PC-3 (cell line): ENCODE data around the gene KCNJ15. TPM values are rescaled to one million over a fixed set of nuclear protein-coding genes. Genes with fewer than 3 reads are reported as not detected.

Source experiments
- ATAC-seq: fragments of 200-7000 bp; cut with Tn5 transposase; 2 replicates; pipeline ENCODE4 v1.9.1; 2020; ENCODE audit warnings: mild to moderate bottlenecking, moderate library complexity
- BruUV-seq: library from RNA; stranded (reverse); fragments of 400-500 nt; replicated peaks from 2 replicates; lab custom pipeline; 2021; lab: Mats Ljungman, UMichigan
- CTCF ChIA-PET: fragments of 300-600 bp; sonication (Branson Sonifier 250); formaldehyde crosslinking; loops from one replicate; lab custom pipeline; 2022; ENCODE audit warnings: antibody characterized with exemption; lab: Charles Lee
- POLR2A ChIA-PET: fragments of 300-600 bp; sonication (Branson Sonifier 250); formaldehyde crosslinking; loops from one replicate; lab custom pipeline; 2022; ENCODE audit warnings: antibody characterized with exemption; ENCODE audit not compliant: unreplicated experiment; lab: Charles Lee
- DNase-seq: peaks from one replicate; pipeline ENCODE4 v3.0.0-alpha.2; 2015
- H2AFZ ChIP-seq: fragments of 300-600 bp; sonication (generic); 2 replicates; pipeline ENCODE4 v1.6.0; 2016; ENCODE audit warnings: antibody characterized with exemption, low read length
- H3F3A ChIP-seq: fragments of 300-600 bp; sonication (generic); one replicate; pipeline ENCODE4 v1.6.0; 2017; ENCODE audit warnings: antibody characterized with exemption, low read length, control low read depth, mild to moderate bottlenecking; ENCODE audit not compliant: unreplicated experiment
- H3K27ac ChIP-seq: fragments of 300-600 bp; sonication (generic); 2 replicates; pipeline ENCODE4 v1.5.1; 2016; ENCODE audit warnings: mild to moderate bottlenecking, low read length
- H3K27me3 ChIP-seq: fragments of 300-600 bp; sonication (generic); 2 replicates; pipeline ENCODE4 v1.6.1; 2016; ENCODE audit warnings: low read length, mixed read lengths
- H3K36me3 ChIP-seq: fragments of 300-600 bp; sonication (generic); 2 replicates; pipeline ENCODE4 v1.6.1; 2016; ENCODE audit warnings: low read depth, mixed run types, low read length, mixed read lengths
- H3K4me1 ChIP-seq: fragments of 300-600 bp; sonication (generic); 2 replicates; pipeline ENCODE4 v1.5.1; 2016; ENCODE audit warnings: low read length; ENCODE audit not compliant: insufficient read depth
- H3K4me2 ChIP-seq: fragments of 300-600 bp; sonication (generic); 2 replicates; pipeline ENCODE4 v1.6.0; 2016; ENCODE audit warnings: low read length
- H3K4me3 ChIP-seq: fragments of 300-600 bp; sonication (generic); 2 replicates; pipeline ENCODE4 v1.5.1; 2016; ENCODE audit warnings: mild to moderate bottlenecking, low read length, mixed read lengths
- H3K79me2 ChIP-seq: fragments of 300-600 bp; sonication (generic); 2 replicates; pipeline ENCODE4 v1.6.1; 2017; ENCODE audit warnings: low read length, mixed read lengths
- H3K9ac ChIP-seq: fragments of 300-600 bp; sonication (generic); 2 replicates; pipeline ENCODE4 v1.6.0; 2016; ENCODE audit warnings: mild to moderate bottlenecking, low read length
- H3K9me2 ChIP-seq: fragments of 300-600 bp; sonication (generic); replicated peaks from 2 replicates; pipeline ENCODE4 v1.6.1; 2016; ENCODE audit warnings: mixed run types, low read length, mixed read lengths
- H3K9me3 ChIP-seq: fragments of 300-600 bp; sonication (generic); 2 replicates; pipeline ENCODE4 v1.6.1; 2016; ENCODE audit warnings: low read length, mixed read lengths
- H4K20me1 ChIP-seq: fragments of 300-600 bp; sonication (generic); 2 replicates; pipeline ENCODE4 v1.6.1; 2016; ENCODE audit warnings: low read length, mixed read lengths
- EZH2 ChIP-seq: fragments of 300-600 bp; sonication (generic); IDR thresholded peaks from one replicate; pipeline ENCODE4 v1.6.1; 2017; ENCODE audit warnings: antibody characterized with exemption, mild to moderate bottlenecking, low read length; ENCODE audit not compliant: unreplicated experiment
- EZH2phosphoT487 ChIP-seq: fragments of 300-600 bp; sonication (generic); IDR thresholded peaks from 2 replicates; pipeline ENCODE4 v1.6.1; 2018; ENCODE audit warnings: mild to moderate bottlenecking, antibody characterized with exemption, low read length, borderline replicate concordance
- intact Hi-C: fragments of 100-400 bp; cut with micrococcal nuclease; formaldehyde crosslinking; loops from 2 replicates; pipeline ENCODE4 v1.9.0; 2023
- total RNA-seq: library from RNA; depleted of rRNA; stranded (reverse); fragments of >200 nt; gene quantifications from 2 replicates; pipeline ENCODE4 v1.2.3, GENCODE V29; 2014
- TF ChIP-seq, protein P1 (sequence below): fragments of 300-600 bp; sonication (generic); conservative IDR thresholded peaks from 2 replicates; pipeline ENCODE4 v1.5.1; 2017; ENCODE audit warnings: antibody characterized with exemption, low read depth, mild to moderate bottlenecking, low read length

KCNJ15 gene
- total RNA-seq, 1 experiment from 2014 or later = 0.26 TPM

DNA sequence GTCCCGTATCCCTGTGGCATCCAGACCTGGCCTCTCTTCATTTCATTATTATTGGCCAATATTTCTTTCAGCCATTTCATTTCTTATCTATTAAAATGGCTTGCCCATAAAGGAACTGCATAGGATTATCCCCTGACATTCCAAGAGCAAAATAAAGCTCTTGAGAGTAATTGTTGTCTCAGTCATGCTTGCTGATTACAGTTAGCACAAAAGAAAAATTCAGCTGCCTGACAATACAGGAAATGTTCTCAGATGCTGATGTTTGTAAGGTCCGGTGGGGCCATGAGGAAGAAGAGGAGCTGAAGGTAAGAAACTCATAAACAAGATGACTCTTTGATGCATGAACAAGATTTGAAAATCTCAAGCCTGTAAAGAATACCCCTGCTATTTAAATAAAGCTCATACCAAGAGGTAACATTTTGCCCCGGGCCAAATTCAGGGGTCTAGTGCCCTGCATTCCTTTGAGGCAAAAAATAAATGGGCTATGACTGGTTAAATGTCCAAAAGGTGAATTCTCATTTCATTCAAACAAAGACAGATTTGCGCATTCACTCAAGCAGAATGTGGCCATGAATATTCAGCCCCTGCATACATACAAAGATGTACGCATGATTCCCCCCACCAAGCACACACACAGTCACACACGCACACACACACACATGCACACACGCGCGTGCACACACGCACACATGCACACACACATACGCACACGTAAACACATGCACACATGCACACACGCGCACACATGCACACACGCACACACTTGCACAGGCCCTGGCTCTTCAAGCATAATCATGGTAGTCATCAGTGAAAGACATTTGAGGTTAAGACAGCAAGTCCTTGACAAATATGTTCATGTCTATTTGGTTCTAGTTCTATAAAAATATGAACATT is 44.8 kb downstream of the KCNJ15 start:
- DNase-seq (no peak), ATAC-seq (no peak)
- Histone ChIP-seq H4K20me1 (no peaks in the 10 kb centered on the region), H3K79me2 (no peaks in the 10 kb centered on the region), H3K27ac (no peak overlapping the region), H3K4me2 (no peak overlapping the region), H2AFZ (no peak overlapping the region), H3K9me3 (no peaks in the 10 kb centered on the region), H3K4me3 (no peak overlapping the region), H3K4me1 (peaks cover 20% of the 10 kb centered on the region), H3K9ac (no peak overlapping the region), H3K36me3 (no peaks in the 10 kb centered on the region), H3K27me3 (no peaks in the 10 kb centered on the region), H3K9me2 (no peaks in the 10 kb centered on the region), H3F3A (no peaks in the 10 kb centered on the region)
- TF ChIP-seq EZH2phosphoT487 = no peak
- TF ChIP-seq EZH2 = no peak
- TF ChIP-seq, protein P1, sequence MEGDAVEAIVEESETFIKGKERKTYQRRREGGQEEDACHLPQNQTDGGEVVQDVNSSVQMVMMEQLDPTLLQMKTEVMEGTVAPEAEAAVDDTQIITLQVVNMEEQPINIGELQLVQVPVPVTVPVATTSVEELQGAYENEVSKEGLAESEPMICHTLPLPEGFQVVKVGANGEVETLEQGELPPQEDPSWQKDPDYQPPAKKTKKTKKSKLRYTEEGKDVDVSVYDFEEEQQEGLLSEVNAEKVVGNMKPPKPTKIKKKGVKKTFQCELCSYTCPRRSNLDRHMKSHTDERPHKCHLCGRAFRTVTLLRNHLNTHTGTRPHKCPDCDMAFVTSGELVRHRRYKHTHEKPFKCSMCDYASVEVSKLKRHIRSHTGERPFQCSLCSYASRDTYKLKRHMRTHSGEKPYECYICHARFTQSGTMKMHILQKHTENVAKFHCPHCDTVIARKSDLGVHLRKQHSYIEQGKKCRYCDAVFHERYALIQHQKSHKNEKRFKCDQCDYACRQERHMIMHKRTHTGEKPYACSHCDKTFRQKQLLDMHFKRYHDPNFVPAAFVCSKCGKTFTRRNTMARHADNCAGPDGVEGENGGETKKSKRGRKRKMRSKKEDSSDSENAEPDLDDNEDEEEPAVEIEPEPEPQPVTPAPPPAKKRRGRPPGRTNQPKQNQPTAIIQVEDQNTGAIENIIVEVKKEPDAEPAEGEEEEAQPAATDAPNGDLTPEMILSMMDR = no peak
- ChIA-PET POLR2A (no interaction called here), CTCF (no interaction called here)
- no TSS peak for BruUV-seq
- intact Hi-C loops = loop anchor here (2.0 kb wide), 2 partner anchors 21 to 25 kb away; no protein-coding TSS in a partner anchor

DNA sequence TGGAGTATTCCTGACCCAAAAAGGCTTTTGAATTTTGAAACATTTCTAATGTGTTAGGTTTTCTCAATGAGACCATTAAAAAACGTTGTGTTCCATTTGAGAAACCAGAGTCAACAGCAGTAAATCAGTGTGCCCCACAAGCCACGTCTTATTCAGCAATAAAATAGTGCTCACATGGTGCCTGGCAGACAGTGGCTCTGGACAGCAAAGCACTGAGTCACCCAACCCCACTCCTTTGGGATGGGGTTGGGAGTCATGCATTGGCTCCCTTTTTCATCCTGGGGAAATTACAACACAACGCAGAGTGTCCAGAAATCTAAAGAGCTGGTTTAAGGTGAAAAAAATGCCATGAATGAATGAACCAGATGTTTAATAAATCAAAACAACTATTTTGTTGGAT is 46.5 kb downstream of the KCNJ15 start:
- ATAC-seq (peak; percentile 98), DNase-seq (peak; percentile 90)
- Histone ChIP-seq H3F3A (no peaks in the 10 kb centered on the region), H3K27ac (peak overlapping the region; percentile 55), H3K4me2 (peak overlapping the region; percentile 39), H3K4me1 (peaks cover 14% of the 10 kb centered on the region), H3K4me3 (no peak overlapping the region), H3K79me2 (no peaks in the 10 kb centered on the region), H3K27me3 (no peaks in the 10 kb centered on the region), H3K9me2 (no peaks in the 10 kb centered on the region), H3K36me3 (no peaks in the 10 kb centered on the region), H3K9ac (no peak overlapping the region), H3K9me3 (no peaks in the 10 kb centered on the region), H2AFZ (no peak overlapping the region), H4K20me1 (no peaks in the 10 kb centered on the region)
- ChIA-PET CTCF (no interaction called here), POLR2A (no interaction called here)
- intact Hi-C loops = loop anchor here (2.0 kb wide), 2 partner anchors 20 to 26 kb away; no protein-coding TSS in a partner anchor
- no TSS peak for BruUV-seq
- TF ChIP-seq, protein P1 = no peak
- TF ChIP-seq EZH2 (no peak), EZH2phosphoT487 (peak; percentile 52; the same call in 1 of the 2 replicates)
